Fibroblast of the aortic adventitia (primary cell): ENCODE data around the gene TMEM134. TPM values are rescaled to one million over a fixed set of nuclear protein-coding genes. Genes with fewer than 3 reads are reported as not detected.
"Not testable (repeated sequence)": the region's sequence is repeated elsewhere in the genome, so short reads cannot be mapped to it uniquely, and the experiment has no call there.

Experiments
- DNase-seq: peaks from one replicate; pipeline ENCODE4 v3.0.0-alpha.2; 2010; ENCODE audit warnings: low read depth
- H3K4me3 ChIP-seq: 2 replicates; pipeline ENCODE4 v1.5.1; 2011; ENCODE audit warnings: low read depth, mild to moderate bottlenecking, control low read depth, low read length, moderate library complexity
- total RNA-seq: library from RNA; depleted of rRNA; stranded (reverse); fragments of >200 nt; gene quantifications from 2 replicates; pipeline ENCODE4 v1.2.3, GENCODE V29; 2012; ENCODE audit warnings: low replicate concordance
- TF ChIP-seq, protein P1 (sequence below): IDR thresholded peaks from 2 replicates; pipeline ENCODE4 v1.5.1; 2011; ENCODE audit warnings: mild to moderate bottlenecking, low read length, control low read depth, inconsistent platforms; ENCODE audit not compliant: insufficient read depth

TMEM134 gene
- total RNA-seq, 1 donor, result 27.9 TPM

DNA sequence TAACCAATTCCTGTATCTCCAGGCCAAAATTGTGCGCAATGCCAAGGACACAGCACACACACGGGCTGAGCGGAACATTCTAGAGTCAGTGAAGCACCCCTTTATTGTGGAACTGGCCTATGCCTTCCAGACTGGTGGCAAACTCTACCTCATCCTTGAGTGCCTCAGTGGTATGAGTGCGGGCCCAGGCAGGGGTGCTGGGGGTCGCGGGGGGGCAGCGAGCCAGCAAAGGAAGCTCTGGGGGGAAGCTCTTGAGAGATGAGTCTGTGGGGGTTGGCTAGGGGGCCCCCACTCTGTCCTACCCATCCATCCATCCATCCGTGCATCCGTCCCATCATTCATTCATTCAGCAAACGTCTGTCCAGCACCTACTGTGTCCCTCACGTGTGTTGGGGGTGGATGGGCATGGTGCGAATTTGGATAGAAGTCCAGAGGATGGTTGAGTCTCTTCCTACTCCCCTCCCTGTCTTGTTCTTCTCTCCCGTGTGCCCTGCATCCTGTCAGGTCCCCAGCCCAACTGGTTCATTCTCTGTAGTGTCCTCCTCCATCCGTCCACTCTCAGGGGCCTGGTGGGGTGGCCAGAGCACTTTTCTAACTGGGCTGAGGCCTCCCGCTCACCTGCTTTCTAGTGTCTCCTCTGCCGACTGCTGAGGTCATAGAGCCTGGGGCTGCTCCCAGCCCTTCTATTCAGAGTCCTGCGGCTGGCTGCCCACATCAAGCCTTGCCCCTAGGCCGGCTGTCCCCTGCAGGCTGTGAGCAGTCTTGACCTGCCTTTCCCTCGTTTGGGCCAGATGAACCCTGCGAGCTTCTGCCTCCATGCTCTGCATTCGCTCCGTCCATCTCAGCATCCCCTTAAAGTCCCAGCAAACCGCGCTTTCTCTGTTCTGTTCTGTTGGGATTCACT is 37.5 kb downstream of the TMEM134 start:
- no peak for DNase-seq
- TF ChIP-seq, protein P1, sequence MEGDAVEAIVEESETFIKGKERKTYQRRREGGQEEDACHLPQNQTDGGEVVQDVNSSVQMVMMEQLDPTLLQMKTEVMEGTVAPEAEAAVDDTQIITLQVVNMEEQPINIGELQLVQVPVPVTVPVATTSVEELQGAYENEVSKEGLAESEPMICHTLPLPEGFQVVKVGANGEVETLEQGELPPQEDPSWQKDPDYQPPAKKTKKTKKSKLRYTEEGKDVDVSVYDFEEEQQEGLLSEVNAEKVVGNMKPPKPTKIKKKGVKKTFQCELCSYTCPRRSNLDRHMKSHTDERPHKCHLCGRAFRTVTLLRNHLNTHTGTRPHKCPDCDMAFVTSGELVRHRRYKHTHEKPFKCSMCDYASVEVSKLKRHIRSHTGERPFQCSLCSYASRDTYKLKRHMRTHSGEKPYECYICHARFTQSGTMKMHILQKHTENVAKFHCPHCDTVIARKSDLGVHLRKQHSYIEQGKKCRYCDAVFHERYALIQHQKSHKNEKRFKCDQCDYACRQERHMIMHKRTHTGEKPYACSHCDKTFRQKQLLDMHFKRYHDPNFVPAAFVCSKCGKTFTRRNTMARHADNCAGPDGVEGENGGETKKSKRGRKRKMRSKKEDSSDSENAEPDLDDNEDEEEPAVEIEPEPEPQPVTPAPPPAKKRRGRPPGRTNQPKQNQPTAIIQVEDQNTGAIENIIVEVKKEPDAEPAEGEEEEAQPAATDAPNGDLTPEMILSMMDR, result no peak

DNA sequence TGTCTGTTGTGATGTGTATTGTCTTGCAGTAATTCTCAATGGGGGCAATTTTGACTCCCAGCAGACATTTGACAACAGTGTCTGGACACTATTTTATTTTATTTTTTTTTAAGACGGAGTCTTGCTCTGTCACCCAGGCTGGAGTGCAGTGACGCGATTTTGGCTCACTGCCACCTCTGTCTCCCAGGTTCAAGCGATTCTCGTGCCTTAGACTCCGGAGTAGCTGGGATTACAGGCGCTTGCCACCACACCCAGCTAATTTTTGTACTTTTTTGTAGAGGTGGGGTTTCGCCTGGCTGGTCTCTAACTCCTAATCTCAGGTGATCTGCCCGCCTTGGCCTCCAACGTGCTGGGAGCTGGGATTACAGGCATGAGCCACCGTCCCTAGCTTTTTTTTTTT is 39.3 kb downstream of the TMEM134 start:
- H3K4me3 ChIP-seq, result peak overlapping the region; percentile 95
- TF ChIP-seq, protein P1, result no peak
- no peak for DNase-seq

More for the DNA sequence above, 37.5 kb downstream of the TMEM134 start:
- H3K4me3 ChIP-seq, result no peak overlapping the region

DNA sequence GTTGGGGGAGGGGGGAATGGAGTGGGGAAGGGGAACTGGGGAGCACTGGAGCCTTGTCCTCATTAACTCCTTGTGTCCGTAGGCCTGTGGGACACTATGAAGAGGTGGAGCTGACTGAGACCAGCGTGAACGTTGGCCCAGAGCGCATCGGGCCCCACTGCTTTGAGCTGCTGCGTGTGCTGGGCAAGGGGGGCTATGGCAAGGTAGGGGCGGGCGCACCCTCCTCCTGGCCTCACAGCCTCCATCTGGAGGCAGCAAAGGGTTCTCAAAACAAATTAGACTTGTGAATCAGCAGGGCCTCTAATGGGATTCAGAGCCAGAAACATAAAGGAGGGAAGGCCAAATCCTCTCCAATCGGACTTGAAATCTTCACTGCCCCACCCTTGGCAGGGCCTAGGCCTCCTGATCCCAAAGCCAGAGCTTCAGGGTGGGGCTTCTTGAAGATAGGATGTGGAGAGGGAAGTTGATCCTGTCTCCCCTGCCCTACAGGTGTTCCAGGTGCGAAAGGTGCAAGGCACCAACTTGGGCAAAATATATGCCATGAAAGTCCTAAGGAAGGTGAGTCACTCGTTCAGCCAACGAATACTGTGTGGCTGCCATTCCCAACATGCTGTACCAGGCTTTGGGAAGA is 39.9 kb downstream of the TMEM134 start:
- H3K4me3 ChIP-seq, result peak overlapping the region; percentile 95
- TF ChIP-seq, protein P1, result no peak
- DNase-seq, result peak; percentile 25

- peak within 1 kb of the TSS; percentile 95 for H3K4me3 ChIP-seq
- DNase-seq, result peak; percentile 97
- TF ChIP-seq, protein P1, result no peak
These were observed 40.7 kb downstream of the TMEM134 start, which contains the start of gene RPS6KB2 for GRCh38 chr11:67428052-67429001. Gene RPS6KB2, plus strand, starts transcription at chr11:67428494. Its CDS starts 52 bp downstream, at chr11:67428546.

GRCh38 chr11:67427364-67427859 is 41.6 kb downstream of the TMEM134 start:
- H3K4me3 ChIP-seq, result peak overlapping the region; percentile 95
- not testable (repeated sequence) for DNase-seq

GRCh38 chr11:67423891-67424613 is 45.0 kb downstream of the TMEM134 start:
- TF ChIP-seq, protein P1, result no peak
- DNase-seq, result no peak
- H3K4me3 ChIP-seq, result no peak overlapping the region
